ENCODE results near the gene USP7. TPM values are rescaled to one million over a fixed set of nuclear protein-coding genes. Genes with fewer than 3 reads are reported as not detected.

USP7 gene
- total RNA-seq, 1 donor, result 55.3 TPM

GRCh38 chr16:8964462-8964861 lies 756 bp upstream of the USP7 start:
- peak overlapping the region; percentile 66 for H3K4me3 ChIP-seq (ENCODE audit: low read depth, low read length)
- TF ChIP-seq CTCF (IDR thresholded peaks at IDR 0.05; ENCODE audit: insufficient read depth, low read length), result no peak
- DNase-seq (ENCODE audit: low read depth), result no peak

GRCh38 chr16:8963010-8963820 lies 491 bp downstream of the USP7 start:
- no peak for DNase-seq (ENCODE audit: low read depth)
- no peak for TF ChIP-seq CTCF (IDR thresholded peaks at IDR 0.05; ENCODE audit: insufficient read depth, low read length)
- H3K4me3 ChIP-seq (ENCODE audit: low read depth, low read length), result peak overlapping the region; percentile 67

- TF ChIP-seq CTCF (IDR thresholded peaks at IDR 0.05; ENCODE audit: insufficient read depth, low read length), result no peak
- H3K4me3 ChIP-seq (ENCODE audit: low read depth, low read length), result peak overlapping the region; percentile 67
- DNase-seq (ENCODE audit: low read depth), result peak; percentile 7
Measured at GRCh38 chr16:8962393-8963009, 1.2 kb downstream of the USP7 start.

GRCh38 chr16:8961811-8962390 lies 1.8 kb downstream of the USP7 start:
- H3K4me3 ChIP-seq (ENCODE audit: low read depth, low read length), result peak overlapping the region; percentile 67
- peak; percentile 6 for DNase-seq (ENCODE audit: low read depth)
- no peak for TF ChIP-seq CTCF (IDR thresholded peaks at IDR 0.05; ENCODE audit: insufficient read depth, low read length)

- no peak for TF ChIP-seq CTCF (IDR thresholded peaks at IDR 0.05; ENCODE audit: insufficient read depth, low read length)
Measured at GRCh38 chr16:8960788-8961109, 3.0 kb downstream of the USP7 start.

GRCh38 chr16:8959921-8960787 lies 3.6 kb downstream of the USP7 start:
- peak overlapping the region; percentile 44 for H3K4me3 ChIP-seq (ENCODE audit: low read depth, low read length)
- peak; percentile 34 for DNase-seq (ENCODE audit: low read depth)
- TF ChIP-seq CTCF (IDR thresholded peaks at IDR 0.05; ENCODE audit: insufficient read depth, low read length), result no peak

More at GRCh38 chr16:8960788-8961109, 3.0 kb downstream of the USP7 start:
- DNase-seq (ENCODE audit: low read depth), result no peak
- H3K4me3 ChIP-seq (ENCODE audit: low read depth, low read length), result peak overlapping the region; percentile 44
